K562 (cell line): ENCODE measurements around the gene RAB4B. TPM values are rescaled to one million over a fixed set of nuclear protein-coding genes. Genes with fewer than 3 reads are reported as not detected.

Source experiments
- ADNP ChIP-seq: fragments of 200-800 bp; sonication (Bioruptor generic); IDR thresholded peaks from 2 replicates; pipeline ENCODE4 v1.6.1; 2016; ENCODE audit warnings: missing genetic modification characterization, missing compliant biosample characterization
- DPF2 ChIP-seq: fragments of 450-650 bp; IDR thresholded peaks from 2 replicates; pipeline ENCODE4 v1.6.1; 2016
- ETV1 ChIP-seq: fragments of 450-650 bp; conservative IDR thresholded peaks from 2 replicates; pipeline ENCODE4 v1.6.1; 2016; ENCODE audit warnings: missing genetic modification characterization, control low read depth, low read depth, missing compliant biosample characterization
- GABPB2 ChIP-seq: fragments of 250-450 bp; sonication (Bioruptor Pico); conservative IDR thresholded peaks from 2 replicates; pipeline ENCODE4 v1.5.1; 2021; ENCODE audit warnings: mild to moderate bottlenecking
- MTA3 ChIP-seq: fragments of 450-650 bp; formaldehyde crosslinking; IDR thresholded peaks from 2 replicates; pipeline ENCODE4 v1.6.1; 2017; ENCODE audit warnings: mild to moderate bottlenecking, borderline replicate concordance
- NCOA6 ChIP-seq: fragments of 450-650 bp; IDR thresholded peaks from 2 replicates; pipeline ENCODE4 v1.6.1; 2017; ENCODE audit warnings: mild to moderate bottlenecking
- POLR2B ChIP-seq: fragments of 450-650 bp; IDR thresholded peaks from 2 replicates; pipeline ENCODE4 v1.6.1; 2018; ENCODE audit warnings: low read depth; ENCODE audit not compliant: partially characterized antibody
- PTRF ChIP-seq: fragments of 450-650 bp; IDR thresholded peaks from 2 replicates; pipeline ENCODE4 v1.6.1; 2016; ENCODE audit warnings: mild to moderate bottlenecking, missing genetic modification characterization, missing compliant biosample characterization
- RBBP5 ChIP-seq: fragments of 200-600 bp; sonication (generic); IDR thresholded peaks from 2 replicates; pipeline ENCODE4 v1.6.1; 2012; ENCODE audit warnings: borderline replicate concordance, mild to moderate bottlenecking, low read length, control low read depth, inconsistent platforms; ENCODE audit not compliant: insufficient read depth, poor library complexity, severe bottlenecking
- ZBED1 ChIP-seq: IDR thresholded peaks from 2 replicates; pipeline ENCODE4 v1.6.1; 2014
- ZC3H11A ChIP-seq: IDR thresholded peaks from 2 replicates; pipeline ENCODE4 v1.6.1; 2012; ENCODE audit warnings: low read depth, low read length, improper control_type of control experiment
- ZNF146 ChIP-seq: IDR thresholded peaks from one replicate; pipeline ENCODE4 v1.6.1; 2018; ENCODE audit warnings: missing compliant biosample characterization; ENCODE audit not compliant: unreplicated experiment
- polyA plus RNA-seq, 8 experiments: library from polyadenylated mRNA; depleted of rRNA in 4 of 8; stranded (reverse) in 5 of 8; unstranded in 3 of 8; fragments of >200 nt; fragmentation: Nextera tagmentation in 2 of 8; fragmentation: Illumina TruSeq in 1 of 8; extraction: Ambion mirVana in 2 of 8; extraction: Trizol in 1 of 8; gene quantifications; 2 replicates each; pipeline versions ENCODE4 v1.2.1 to v1.2.3, GENCODE V29; 2011 to 2014; ENCODE audit warnings: inconsistent platforms in 1 of 8, missing spikeins in 1 of 8
- total RNA-seq, 7 experiments: library from RNA; depleted of rRNA in 6 of 7; stranded (reverse); fragments of >200 nt in 6 of 7; fragmentation: Illumina TruSeq in 2 of 7; extraction: Trizol in 2 of 7; gene quantifications; 2 replicates each; pipeline versions ENCODE4 v1.2.1 to v1.2.3, GENCODE V29; 2011 to 2021; ENCODE audit warnings: low replicate concordance in 1 of 7
- TF ChIP-seq, protein P1 (sequence below): fragments of 200-600 bp; sonication (generic); IDR thresholded peaks from one replicate; pipeline ENCODE4 v1.6.1; 2012; ENCODE audit warnings: mild to moderate bottlenecking, low read depth, low read length, inconsistent platforms
- TF ChIP-seq, protein P2 (sequence below): fragments of 150-350 bp; conservative IDR thresholded peaks from 2 replicates; pipeline ENCODE4 v1.6.1; 2014; ENCODE audit warnings: low read length

RAB4B gene
- total and polyA plus RNA-seq, 9 of the 15 experiments (the other 6 are each of a cell fraction or from before 2014, with no cell fraction given) = 0.28 to 20.4 (median 9.0) TPM

DNA sequence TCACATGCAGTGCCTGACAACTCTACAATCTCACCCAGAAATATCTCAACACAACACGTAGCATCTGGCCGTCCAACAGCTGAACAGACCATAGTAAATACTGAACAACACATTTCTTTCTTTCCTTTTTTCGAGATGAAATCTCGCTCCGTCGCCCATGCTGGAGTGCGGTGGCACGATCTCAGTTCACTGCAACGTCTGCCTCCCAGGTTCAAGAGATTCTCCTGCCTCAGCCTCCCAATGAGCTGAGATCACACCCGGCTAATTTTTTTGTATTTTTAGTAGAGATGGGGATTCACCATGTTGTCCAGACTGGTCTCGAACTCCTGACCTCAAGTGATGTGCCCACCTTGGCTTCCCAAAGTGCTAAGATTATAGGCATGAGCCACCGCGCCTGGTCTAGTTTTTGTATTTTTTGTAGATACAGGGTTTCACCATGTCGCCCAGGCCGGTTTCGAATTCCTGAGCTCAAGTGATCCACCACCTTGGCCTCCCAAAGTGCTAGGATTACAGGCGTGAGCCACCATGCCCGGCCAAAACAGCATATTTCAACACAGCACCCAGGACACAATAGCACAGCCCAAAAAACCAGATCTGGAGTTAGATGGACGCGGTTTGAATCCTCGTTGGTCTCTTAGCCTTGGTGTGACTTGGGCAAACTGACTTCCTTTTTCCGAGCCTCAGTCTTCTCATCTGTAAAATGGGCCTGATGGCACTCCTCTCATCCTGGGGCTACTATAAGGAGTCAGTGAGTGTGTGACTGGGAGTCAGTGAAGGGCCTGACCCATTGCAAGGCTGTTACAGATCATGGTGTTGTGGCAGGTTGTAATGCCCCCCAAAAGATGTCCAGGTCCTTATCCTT, 49.6 kb downstream of the RAB4B start (continued):
- TF ChIP-seq, protein P1, sequence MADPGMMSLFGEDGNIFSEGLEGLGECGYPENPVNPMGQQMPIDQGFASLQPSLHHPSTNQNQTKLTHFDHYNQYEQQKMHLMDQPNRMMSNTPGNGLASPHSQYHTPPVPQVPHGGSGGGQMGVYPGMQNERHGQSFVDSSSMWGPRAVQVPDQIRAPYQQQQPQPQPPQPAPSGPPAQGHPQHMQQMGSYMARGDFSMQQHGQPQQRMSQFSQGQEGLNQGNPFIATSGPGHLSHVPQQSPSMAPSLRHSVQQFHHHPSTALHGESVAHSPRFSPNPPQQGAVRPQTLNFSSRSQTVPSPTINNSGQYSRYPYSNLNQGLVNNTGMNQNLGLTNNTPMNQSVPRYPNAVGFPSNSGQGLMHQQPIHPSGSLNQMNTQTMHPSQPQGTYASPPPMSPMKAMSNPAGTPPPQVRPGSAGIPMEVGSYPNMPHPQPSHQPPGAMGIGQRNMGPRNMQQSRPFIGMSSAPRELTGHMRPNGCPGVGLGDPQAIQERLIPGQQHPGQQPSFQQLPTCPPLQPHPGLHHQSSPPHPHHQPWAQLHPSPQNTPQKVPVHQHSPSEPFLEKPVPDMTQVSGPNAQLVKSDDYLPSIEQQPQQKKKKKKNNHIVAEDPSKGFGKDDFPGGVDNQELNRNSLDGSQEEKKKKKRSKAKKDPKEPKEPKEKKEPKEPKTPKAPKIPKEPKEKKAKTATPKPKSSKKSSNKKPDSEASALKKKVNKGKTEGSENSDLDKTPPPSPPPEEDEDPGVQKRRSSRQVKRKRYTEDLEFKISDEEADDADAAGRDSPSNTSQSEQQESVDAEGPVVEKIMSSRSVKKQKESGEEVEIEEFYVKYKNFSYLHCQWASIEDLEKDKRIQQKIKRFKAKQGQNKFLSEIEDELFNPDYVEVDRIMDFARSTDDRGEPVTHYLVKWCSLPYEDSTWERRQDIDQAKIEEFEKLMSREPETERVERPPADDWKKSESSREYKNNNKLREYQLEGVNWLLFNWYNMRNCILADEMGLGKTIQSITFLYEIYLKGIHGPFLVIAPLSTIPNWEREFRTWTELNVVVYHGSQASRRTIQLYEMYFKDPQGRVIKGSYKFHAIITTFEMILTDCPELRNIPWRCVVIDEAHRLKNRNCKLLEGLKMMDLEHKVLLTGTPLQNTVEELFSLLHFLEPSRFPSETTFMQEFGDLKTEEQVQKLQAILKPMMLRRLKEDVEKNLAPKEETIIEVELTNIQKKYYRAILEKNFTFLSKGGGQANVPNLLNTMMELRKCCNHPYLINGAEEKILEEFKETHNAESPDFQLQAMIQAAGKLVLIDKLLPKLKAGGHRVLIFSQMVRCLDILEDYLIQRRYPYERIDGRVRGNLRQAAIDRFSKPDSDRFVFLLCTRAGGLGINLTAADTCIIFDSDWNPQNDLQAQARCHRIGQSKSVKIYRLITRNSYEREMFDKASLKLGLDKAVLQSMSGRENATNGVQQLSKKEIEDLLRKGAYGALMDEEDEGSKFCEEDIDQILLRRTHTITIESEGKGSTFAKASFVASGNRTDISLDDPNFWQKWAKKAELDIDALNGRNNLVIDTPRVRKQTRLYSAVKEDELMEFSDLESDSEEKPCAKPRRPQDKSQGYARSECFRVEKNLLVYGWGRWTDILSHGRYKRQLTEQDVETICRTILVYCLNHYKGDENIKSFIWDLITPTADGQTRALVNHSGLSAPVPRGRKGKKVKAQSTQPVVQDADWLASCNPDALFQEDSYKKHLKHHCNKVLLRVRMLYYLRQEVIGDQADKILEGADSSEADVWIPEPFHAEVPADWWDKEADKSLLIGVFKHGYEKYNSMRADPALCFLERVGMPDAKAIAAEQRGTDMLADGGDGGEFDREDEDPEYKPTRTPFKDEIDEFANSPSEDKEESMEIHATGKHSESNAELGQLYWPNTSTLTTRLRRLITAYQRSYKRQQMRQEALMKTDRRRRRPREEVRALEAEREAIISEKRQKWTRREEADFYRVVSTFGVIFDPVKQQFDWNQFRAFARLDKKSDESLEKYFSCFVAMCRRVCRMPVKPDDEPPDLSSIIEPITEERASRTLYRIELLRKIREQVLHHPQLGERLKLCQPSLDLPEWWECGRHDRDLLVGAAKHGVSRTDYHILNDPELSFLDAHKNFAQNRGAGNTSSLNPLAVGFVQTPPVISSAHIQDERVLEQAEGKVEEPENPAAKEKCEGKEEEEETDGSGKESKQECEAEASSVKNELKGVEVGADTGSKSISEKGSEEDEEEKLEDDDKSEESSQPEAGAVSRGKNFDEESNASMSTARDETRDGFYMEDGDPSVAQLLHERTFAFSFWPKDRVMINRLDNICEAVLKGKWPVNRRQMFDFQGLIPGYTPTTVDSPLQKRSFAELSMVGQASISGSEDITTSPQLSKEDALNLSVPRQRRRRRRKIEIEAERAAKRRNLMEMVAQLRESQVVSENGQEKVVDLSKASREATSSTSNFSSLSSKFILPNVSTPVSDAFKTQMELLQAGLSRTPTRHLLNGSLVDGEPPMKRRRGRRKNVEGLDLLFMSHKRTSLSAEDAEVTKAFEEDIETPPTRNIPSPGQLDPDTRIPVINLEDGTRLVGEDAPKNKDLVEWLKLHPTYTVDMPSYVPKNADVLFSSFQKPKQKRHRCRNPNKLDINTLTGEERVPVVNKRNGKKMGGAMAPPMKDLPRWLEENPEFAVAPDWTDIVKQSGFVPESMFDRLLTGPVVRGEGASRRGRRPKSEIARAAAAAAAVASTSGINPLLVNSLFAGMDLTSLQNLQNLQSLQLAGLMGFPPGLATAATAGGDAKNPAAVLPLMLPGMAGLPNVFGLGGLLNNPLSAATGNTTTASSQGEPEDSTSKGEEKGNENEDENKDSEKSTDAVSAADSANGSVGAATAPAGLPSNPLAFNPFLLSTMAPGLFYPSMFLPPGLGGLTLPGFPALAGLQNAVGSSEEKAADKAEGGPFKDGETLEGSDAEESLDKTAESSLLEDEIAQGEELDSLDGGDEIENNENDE = no peak
- TF ChIP-seq POLR2B (no peak), ADNP (tag) (peak; percentile 97), GABPB2 (no peak), NCOA6 (no peak), MTA3 (0 out of 2 replicates have a peak, but pooled peaks have one; percentile 20), ETV1 (tag) (peak; percentile 22; the same call in 1 of the 2 replicates), DPF2 (no peak), ZNF146 (peak; percentile 20), ZC3H11A (no peak), ZBED1 (no peak), RBBP5 (no peak), PTRF (tag) (no peak)
- TF ChIP-seq, protein P2, sequence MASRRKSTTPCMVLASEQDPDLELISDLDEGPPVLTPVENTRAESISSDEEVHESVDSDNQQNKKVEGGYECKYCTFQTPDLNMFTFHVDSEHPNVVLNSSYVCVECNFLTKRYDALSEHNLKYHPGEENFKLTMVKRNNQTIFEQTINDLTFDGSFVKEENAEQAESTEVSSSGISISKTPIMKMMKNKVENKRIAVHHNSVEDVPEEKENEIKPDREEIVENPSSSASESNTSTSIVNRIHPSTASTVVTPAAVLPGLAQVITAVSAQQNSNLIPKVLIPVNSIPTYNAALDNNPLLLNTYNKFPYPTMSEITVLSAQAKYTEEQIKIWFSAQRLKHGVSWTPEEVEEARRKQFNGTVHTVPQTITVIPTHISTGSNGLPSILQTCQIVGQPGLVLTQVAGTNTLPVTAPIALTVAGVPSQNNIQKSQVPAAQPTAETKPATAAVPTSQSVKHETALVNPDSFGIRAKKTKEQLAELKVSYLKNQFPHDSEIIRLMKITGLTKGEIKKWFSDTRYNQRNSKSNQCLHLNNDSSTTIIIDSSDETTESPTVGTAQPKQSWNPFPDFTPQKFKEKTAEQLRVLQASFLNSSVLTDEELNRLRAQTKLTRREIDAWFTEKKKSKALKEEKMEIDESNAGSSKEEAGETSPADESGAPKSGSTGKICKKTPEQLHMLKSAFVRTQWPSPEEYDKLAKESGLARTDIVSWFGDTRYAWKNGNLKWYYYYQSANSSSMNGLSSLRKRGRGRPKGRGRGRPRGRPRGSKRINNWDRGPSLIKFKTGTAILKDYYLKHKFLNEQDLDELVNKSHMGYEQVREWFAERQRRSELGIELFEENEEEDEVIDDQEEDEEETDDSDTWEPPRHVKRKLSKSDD = no peak
